Endodermal cell (in vitro differentiated cells): ENCODE data around the gene PPP4C. TPM values are rescaled to one million over a fixed set of nuclear protein-coding genes. Genes with fewer than 3 reads are reported as not detected.

Experiments used
- DNase-seq: peaks from one replicate; pipeline ENCODE4 v3.0.0-alpha.2; 2017
- H3K27ac ChIP-seq: 2 replicates; pipeline ENCODE4 v1.5.1; 2013; ENCODE audit warnings: mild to moderate bottlenecking, low read depth, low read length, moderate library complexity
- H3K27me3 ChIP-seq: 2 replicates; pipeline ENCODE4 v1.6.1; 2013; ENCODE audit warnings: mild to moderate bottlenecking, low read length, moderate library complexity; ENCODE audit not compliant: insufficient read depth, control insufficient read depth, poor library complexity, severe bottlenecking
- H3K36me3 ChIP-seq: 2 replicates; pipeline ENCODE4 v1.7.0; 2013; ENCODE audit warnings: mild to moderate bottlenecking, low read length, moderate library complexity; ENCODE audit not compliant: control insufficient read depth, insufficient read depth
- H3K4me1 ChIP-seq: one replicate; pipeline ENCODE4 v1.7.0; 2013; ENCODE audit warnings: low read length; ENCODE audit not compliant: control insufficient read depth, insufficient read depth
- H3K4me3 ChIP-seq: 2 replicates; pipeline ENCODE4 v1.5.1; 2013; ENCODE audit warnings: mild to moderate bottlenecking, low read length, moderate library complexity
- H3K9ac ChIP-seq: 2 replicates; pipeline ENCODE4 v1.6.1; 2013; ENCODE audit warnings: mild to moderate bottlenecking, low read length, moderate library complexity; ENCODE audit not compliant: poor library complexity, severe bottlenecking; ENCODE audit errors: extremely low read depth
- H3K9me3 ChIP-seq: 2 replicates; pipeline ENCODE4 v1.6.1; 2013; ENCODE audit warnings: mild to moderate bottlenecking, low read length, moderate library complexity; ENCODE audit not compliant: control insufficient read depth
- H3K27ac Mint-ChIP-seq: 2 replicates; pipeline ENCODE4 v1.8.0; 2020; ENCODE audit warnings: mixed read lengths
- H3K27me3 Mint-ChIP-seq: 2 replicates; pipeline ENCODE4 v1.8.0; 2021; ENCODE audit warnings: mild to moderate bottlenecking, mixed read lengths; ENCODE audit not compliant: insufficient read depth
- H3K36me3 Mint-ChIP-seq: 2 replicates; pipeline ENCODE4 v1.8.0; 2020; ENCODE audit warnings: low read depth, mixed read lengths
- H3K4me1 Mint-ChIP-seq: 2 replicates; pipeline ENCODE4 v1.8.0; 2020; ENCODE audit warnings: mixed read lengths
- H3K4me3 Mint-ChIP-seq: 2 replicates; pipeline ENCODE4 v1.8.0; 2020; ENCODE audit warnings: mild to moderate bottlenecking, moderate library complexity, mixed read lengths
- H3K9me3 Mint-ChIP-seq: 2 replicates; pipeline ENCODE4 v1.8.0; 2020; ENCODE audit warnings: mild to moderate bottlenecking, mixed read lengths
- CTCF ChIP-seq: fragments of 200-600 bp; sonication (generic); conservative IDR thresholded peaks from 2 replicates; pipeline ENCODE4 v1.5.0; 2021; ENCODE audit warnings: antibody characterized with exemption, mild to moderate bottlenecking
- WGBS, 2 experiments: methylation state at CpG; one replicate each; pipeline versions ENCODE4 v1.1.5 to v1.1.7; 2013; ENCODE audit warnings: missing lambda C conversion rate in 2 of 2, mixed read lengths in 1 of 2; ENCODE audit not compliant: insufficient coverage in 1 of 2, insufficient read length in 1 of 2; 5-methylcytosine and 5-hydroxymethylcytosine counted together
- total RNA-seq, 2 donors: library from RNA; stranded (reverse); fragmentation: NEBNext Ultra II Directional in 1 of 2; extraction: Animal tissue kit (Norgen Biotek cat#: 25700) in 1 of 2; gene quantifications; 2 replicates in 1 of 2; 3 replicates in 1 of 2; pipeline ENCODE4 v1.2.1, GENCODE V29; 2021

The PPP4C gene
- total RNA-seq, 2 donors from 2014 or later = 150 to 151 TPM

- no peak overlapping the region for H3K27ac Mint-ChIP-seq
- H3K4me3 Mint-ChIP-seq = no peak overlapping the region
- no peak for TF ChIP-seq CTCF
- H3K9ac ChIP-seq = no peak overlapping the region
- no peak overlapping the region for H3K27ac ChIP-seq
- no peaks in the 10 kb centered on the region for H3K27me3 ChIP-seq
- DNase-seq = no peak
- peaks cover 3% of the 10 kb centered on the region for H3K27me3 Mint-ChIP-seq
- peaks cover 23% of the 10 kb centered on the region for H3K36me3 Mint-ChIP-seq
- H3K9me3 Mint-ChIP-seq = peaks cover 2% of the 10 kb centered on the region
- H3K9me3 ChIP-seq = no peaks in the 10 kb centered on the region
- no peaks in the 10 kb centered on the region for H3K36me3 ChIP-seq
- H3K4me3 ChIP-seq = no peak overlapping the region
- WGBS, 2 experiments = 87 to 91% methylated on average over 3 to 4 of the region's 4 CpGs
- no peaks in the 10 kb centered on the region for H3K4me1 Mint-ChIP-seq
- H3K4me1 ChIP-seq = no peaks in the 10 kb centered on the region
Measured at GRCh38 chr16:30104090-30104489, 28.3 kb downstream of the PPP4C start.

GRCh38 chr16:30104492-30104891 lies 28.7 kb downstream of the PPP4C start:
- no peak overlapping the region for H3K27ac ChIP-seq
- Mint-ChIP-seq H3K27ac (no peak overlapping the region), H3K9me3 (peaks cover under 1% of the 10 kb centered on the region)

GRCh38 chr16:30108059-30108850 lies 32.5 kb downstream of the PPP4C start:
- no peak overlapping the region for H3K4me3 Mint-ChIP-seq
- H3K36me3 Mint-ChIP-seq = peaks cover 33% of the 10 kb centered on the region
- Histone ChIP-seq H3K27ac (no peak overlapping the region), H3K9ac (no peak overlapping the region), H3K9me3 (no peaks in the 10 kb centered on the region), H3K4me3 (no peak overlapping the region), H3K27me3 (no peaks in the 10 kb centered on the region), H3K36me3 (no peaks in the 10 kb centered on the region), H3K4me1 (no peaks in the 10 kb centered on the region)
- 86 to 96% methylated on average over 4 to 15 of the region's 15 CpGs for WGBS, 2 experiments
- no peaks in the 10 kb centered on the region for H3K27me3 Mint-ChIP-seq
- no peak for DNase-seq
- TF ChIP-seq CTCF = no peak
- no peak overlapping the region for H3K27ac Mint-ChIP-seq
- no peaks in the 10 kb centered on the region for H3K4me1 Mint-ChIP-seq
- H3K9me3 Mint-ChIP-seq = no peaks in the 10 kb centered on the region

More at GRCh38 chr16:30104492-30104891, 28.7 kb downstream of the PPP4C start:
- no peaks in the 10 kb centered on the region for H3K36me3 ChIP-seq
- H3K27me3 ChIP-seq = no peaks in the 10 kb centered on the region
- H3K4me1 Mint-ChIP-seq = no peaks in the 10 kb centered on the region
- no peak for DNase-seq
- TF ChIP-seq CTCF = no peak
- peaks cover 3% of the 10 kb centered on the region for H3K27me3 Mint-ChIP-seq
- H3K36me3 Mint-ChIP-seq = peaks cover 21% of the 10 kb centered on the region
- no peaks in the 10 kb centered on the region for H3K9me3 ChIP-seq
- H3K4me1 ChIP-seq = no peaks in the 10 kb centered on the region
- 93 to 94% methylated on average over 3 to 6 of the region's 6 CpGs for WGBS, 2 experiments
- H3K4me3 ChIP-seq = no peak overlapping the region
- H3K9ac ChIP-seq = no peak overlapping the region
- H3K4me3 Mint-ChIP-seq = no peak overlapping the region
